Type B pancreatic cell (in vitro differentiated cells): ENCODE data around the gene MYBBP1A. TPM values are rescaled to one million over a fixed set of nuclear protein-coding genes. Genes with fewer than 3 reads are reported as not detected.

ENCODE experiments used
- DNase-seq: peaks from one replicate; pipeline ENCODE4 v3.0.0; 2021; ENCODE audit warnings: mixed read lengths; ENCODE audit not compliant: unreplicated experiment; ENCODE audit errors: extremely low spot score
- H3K27ac Mint-ChIP-seq: 2 replicates; pipeline ENCODE4 v1.8.0; 2021; ENCODE audit warnings: mild to moderate bottlenecking, mixed read lengths
- H3K27me3 Mint-ChIP-seq: 2 replicates; pipeline ENCODE4 v1.8.0; 2021; ENCODE audit warnings: mixed read lengths
- H3K36me3 Mint-ChIP-seq: 2 replicates; pipeline ENCODE4 v1.8.0; 2021; ENCODE audit warnings: mixed read lengths
- H3K4me1 Mint-ChIP-seq: one replicate; pipeline ENCODE4 v1.8.0; 2021; ENCODE audit warnings: mixed read lengths; ENCODE audit not compliant: unreplicated experiment
- H3K4me3 Mint-ChIP-seq: 2 replicates; pipeline ENCODE4 v1.8.0; 2021; ENCODE audit warnings: mild to moderate bottlenecking, mixed read lengths
- H3K9me3 Mint-ChIP-seq: 2 replicates; pipeline ENCODE4 v1.8.0; 2021; ENCODE audit warnings: mixed read lengths
- total RNA-seq: library from RNA; stranded (reverse); gene quantifications from 2 replicates; pipeline ENCODE4 v1.2.1, GENCODE V29; 2021; ENCODE audit warnings: low replicate concordance
- TF ChIP-seq, protein P1 (sequence below): fragments of 200-600 bp; sonication (generic); conservative IDR thresholded peaks from 2 replicates; pipeline ENCODE4 v1.5.0; 2021; ENCODE audit warnings: antibody characterized with exemption, mild to moderate bottlenecking

Gene MYBBP1A
- total RNA-seq, 1 donor from 2014 or later: 66.0 TPM

DNA sequence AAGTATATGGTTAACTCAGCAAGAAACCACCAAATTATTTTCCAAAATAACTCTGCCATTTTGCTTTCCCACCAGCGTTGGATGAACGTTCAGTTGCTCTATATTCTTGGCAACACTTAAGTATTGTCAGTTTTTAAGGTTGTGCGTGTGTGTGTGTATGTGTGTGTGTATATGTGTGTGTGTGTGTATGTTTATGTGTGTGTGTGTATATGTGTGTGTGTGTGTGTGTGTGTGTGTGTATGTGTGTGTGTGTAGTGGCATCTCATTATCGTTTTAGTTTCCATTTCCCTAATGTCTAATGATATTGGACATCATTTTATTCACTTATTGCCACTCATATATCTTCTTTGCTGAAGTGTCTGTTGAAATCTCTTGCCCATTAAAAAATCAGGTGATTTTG is 17.9 kb upstream of the MYBBP1A start:
- Mint-ChIP-seq H3K4me1 (peaks cover 25% of the 10 kb centered on the region), H3K4me3 (no peak overlapping the region), H3K27me3 (no peaks in the 10 kb centered on the region), H3K27ac (no peak overlapping the region), H3K36me3 (no peaks in the 10 kb centered on the region), H3K9me3 (no peaks in the 10 kb centered on the region)
- TF ChIP-seq, protein P1, sequence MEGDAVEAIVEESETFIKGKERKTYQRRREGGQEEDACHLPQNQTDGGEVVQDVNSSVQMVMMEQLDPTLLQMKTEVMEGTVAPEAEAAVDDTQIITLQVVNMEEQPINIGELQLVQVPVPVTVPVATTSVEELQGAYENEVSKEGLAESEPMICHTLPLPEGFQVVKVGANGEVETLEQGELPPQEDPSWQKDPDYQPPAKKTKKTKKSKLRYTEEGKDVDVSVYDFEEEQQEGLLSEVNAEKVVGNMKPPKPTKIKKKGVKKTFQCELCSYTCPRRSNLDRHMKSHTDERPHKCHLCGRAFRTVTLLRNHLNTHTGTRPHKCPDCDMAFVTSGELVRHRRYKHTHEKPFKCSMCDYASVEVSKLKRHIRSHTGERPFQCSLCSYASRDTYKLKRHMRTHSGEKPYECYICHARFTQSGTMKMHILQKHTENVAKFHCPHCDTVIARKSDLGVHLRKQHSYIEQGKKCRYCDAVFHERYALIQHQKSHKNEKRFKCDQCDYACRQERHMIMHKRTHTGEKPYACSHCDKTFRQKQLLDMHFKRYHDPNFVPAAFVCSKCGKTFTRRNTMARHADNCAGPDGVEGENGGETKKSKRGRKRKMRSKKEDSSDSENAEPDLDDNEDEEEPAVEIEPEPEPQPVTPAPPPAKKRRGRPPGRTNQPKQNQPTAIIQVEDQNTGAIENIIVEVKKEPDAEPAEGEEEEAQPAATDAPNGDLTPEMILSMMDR: no peak
- DNase-seq: no peak

DNA sequence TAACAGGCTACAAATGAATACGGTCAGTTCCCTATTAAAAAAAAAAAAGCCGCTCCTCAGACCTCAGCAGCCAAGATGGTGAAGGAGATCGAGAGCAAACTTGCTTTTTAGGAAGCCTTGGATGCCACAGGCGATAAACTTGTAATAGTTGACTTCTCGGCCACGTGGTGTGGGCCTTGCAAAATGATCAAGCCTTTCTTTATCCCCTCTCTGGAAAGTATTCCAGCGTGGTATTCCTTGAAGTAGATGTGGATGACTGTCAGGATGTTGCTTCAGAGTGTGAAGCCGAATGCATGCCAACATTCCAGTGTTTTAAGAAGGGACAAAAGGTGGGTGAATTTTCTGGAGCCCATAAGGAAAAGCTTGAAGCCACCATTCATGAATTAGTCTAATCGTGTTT is 16.9 kb upstream of the MYBBP1A start:
- TF ChIP-seq, protein P1: no peak
- H3K27ac Mint-ChIP-seq: no peak overlapping the region
- H3K9me3 Mint-ChIP-seq: no peaks in the 10 kb centered on the region
- DNase-seq: no peak
- H3K36me3 Mint-ChIP-seq: no peaks in the 10 kb centered on the region
- H3K27me3 Mint-ChIP-seq: no peaks in the 10 kb centered on the region
- no peak overlapping the region for H3K4me3 Mint-ChIP-seq
- peaks cover 26% of the 10 kb centered on the region for H3K4me1 Mint-ChIP-seq

DNA sequence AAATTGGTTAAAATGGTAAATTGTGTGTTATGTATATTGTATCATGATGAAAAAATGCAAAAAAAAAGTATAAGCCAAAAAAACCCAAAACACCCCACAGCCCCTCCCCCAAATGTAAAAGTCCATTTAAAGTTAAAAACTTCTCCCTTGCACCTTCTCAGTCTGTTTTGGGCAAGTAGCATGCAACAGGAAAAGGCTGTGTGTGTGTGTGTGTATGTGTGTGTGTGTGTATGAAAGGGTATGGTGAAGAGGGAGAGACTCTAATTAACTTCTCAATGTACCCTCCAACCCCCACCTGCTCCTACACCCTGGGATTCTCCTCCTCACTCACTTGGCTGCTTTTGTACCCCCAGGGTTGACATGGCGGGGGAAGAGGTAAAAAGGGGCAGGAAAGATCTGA is 14.4 kb upstream of the MYBBP1A start:
- Mint-ChIP-seq H3K36me3 (no peaks in the 10 kb centered on the region), H3K27ac (no peak overlapping the region)

DNA sequence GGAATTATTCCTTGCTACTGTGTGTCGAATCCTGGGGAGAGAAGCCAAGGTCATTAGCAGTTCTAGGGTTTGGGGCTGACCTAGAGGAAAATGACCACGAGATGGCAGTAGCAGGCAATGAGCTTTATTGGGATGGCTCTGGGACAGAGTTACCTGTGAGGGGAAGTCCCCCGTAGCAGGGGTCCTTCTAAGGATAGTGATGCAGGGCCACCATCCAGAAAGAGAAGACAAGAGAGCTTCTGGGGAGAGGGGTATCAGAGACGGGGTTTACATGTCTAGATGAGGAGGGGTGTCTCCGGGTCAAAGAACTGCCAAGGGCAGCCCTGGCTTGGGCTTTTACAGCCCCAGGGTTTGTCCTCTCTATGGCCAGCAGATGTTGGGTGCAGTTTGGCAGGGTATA is 11.6 kb upstream of the MYBBP1A start:
- no peaks in the 10 kb centered on the region for H3K36me3 Mint-ChIP-seq
- peak overlapping the region; percentile 22 for H3K27ac Mint-ChIP-seq
- no peaks in the 10 kb centered on the region for H3K9me3 Mint-ChIP-seq
- H3K4me3 Mint-ChIP-seq: no peak overlapping the region
- DNase-seq: no peak
- H3K4me1 Mint-ChIP-seq: peaks cover 23% of the 10 kb centered on the region
- TF ChIP-seq, protein P1: peak; percentile 91
- no peaks in the 10 kb centered on the region for H3K27me3 Mint-ChIP-seq

More for the DNA sequence above, 14.4 kb upstream of the MYBBP1A start:
- TF ChIP-seq, protein P1: no peak
- H3K9me3 Mint-ChIP-seq: no peaks in the 10 kb centered on the region
- no peaks in the 10 kb centered on the region for H3K27me3 Mint-ChIP-seq
- H3K4me3 Mint-ChIP-seq: no peak overlapping the region
- peaks cover 28% of the 10 kb centered on the region for H3K4me1 Mint-ChIP-seq
- DNase-seq: no peak

DNA sequence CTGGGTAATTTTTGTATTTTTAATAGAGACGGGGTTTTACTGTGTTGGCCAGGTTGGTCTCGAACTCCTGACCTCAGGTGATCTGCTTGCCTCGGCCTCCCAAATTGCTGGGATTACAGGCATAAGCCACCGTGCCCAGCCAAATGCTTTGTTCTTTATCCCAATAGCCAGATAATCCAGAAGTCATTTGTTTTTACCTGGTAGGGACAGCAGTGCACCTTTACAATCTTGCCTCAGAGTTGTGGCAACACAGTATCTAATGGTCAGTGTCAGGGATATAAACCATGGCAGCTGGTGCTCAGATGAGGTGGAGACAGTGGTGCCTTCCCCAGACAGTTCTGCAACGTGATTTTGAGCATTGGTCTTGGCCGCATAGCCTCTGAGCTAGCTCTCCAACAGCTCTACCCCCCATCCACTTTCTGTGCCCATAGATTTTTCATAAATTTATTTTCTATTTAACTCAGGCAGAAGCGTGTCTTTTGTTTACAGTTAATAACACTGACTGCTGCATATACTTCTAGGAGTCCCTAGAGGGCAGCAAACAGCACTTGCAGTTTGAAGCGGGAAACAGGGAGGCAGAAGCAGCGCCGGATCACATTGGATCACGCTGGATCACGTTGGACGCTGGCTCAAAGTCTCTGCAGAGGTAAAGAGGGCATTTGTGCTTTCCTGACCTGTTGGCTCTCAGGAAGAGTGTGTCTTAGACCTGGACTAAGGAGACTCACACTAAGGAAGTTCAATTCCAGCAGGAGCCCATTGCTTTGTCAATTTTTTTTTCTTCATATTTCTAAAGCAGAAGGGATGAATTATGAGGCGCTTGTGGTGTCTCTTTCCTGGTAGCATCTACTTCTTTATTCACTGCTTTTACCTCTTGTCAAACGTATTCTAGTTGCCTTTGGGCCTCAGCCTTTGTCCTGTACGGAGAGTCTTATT is 10.3 kb upstream of the MYBBP1A start:
- H3K27ac Mint-ChIP-seq: peak overlapping the region; percentile 24
- H3K36me3 Mint-ChIP-seq: no peaks in the 10 kb centered on the region
- H3K4me3 Mint-ChIP-seq: peak overlapping the region; percentile 66
- TF ChIP-seq, protein P1: peak; percentile 91
- no peaks in the 10 kb centered on the region for H3K27me3 Mint-ChIP-seq
- no peak for DNase-seq
- peaks cover 23% of the 10 kb centered on the region for H3K4me1 Mint-ChIP-seq
- no peaks in the 10 kb centered on the region for H3K9me3 Mint-ChIP-seq
